ENCODE data around the gene FKBP2. TPM values are rescaled to one million over a fixed set of nuclear protein-coding genes. Genes with fewer than 3 reads are reported as not detected.
A peak's percentile ranks its signal among the peaks of the same experiment; 100 is the strongest.

FKBP2 gene
- polyA plus RNA-seq, 1 donor (not counting 4 experiments of a cell fraction or from before 2014, with no cell fraction given) = 40.3 TPM

DNA sequence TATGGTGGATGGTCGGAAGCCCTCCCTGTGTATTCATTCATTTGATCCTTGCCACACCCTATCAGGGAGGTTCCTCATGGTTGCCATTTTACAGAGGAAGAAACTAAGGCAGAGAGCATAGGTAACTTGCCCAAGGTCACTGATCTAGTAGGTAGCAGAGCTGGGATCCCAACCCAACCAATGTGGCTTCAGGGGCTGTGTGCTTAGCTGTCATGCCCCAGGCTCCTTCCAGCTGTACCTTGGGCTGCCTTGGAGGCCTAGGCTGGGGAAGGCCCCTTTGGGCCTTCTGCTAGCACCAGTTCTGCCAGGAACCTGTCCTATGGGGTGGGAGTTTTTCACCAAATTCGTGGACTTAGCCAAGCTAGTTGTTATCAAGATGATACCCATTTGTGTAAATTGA, 34.9 kb downstream of the FKBP2 start:
- H3K9me3 ChIP-seq (ENCODE audit: control insufficient read depth, low read depth, low read length) = no peaks in the 10 kb centered on the region
- no peak overlapping the region for H3K9ac ChIP-seq (ENCODE audit: control insufficient read depth, extremely low read depth, insufficient read depth, low read length)
- DNase-seq (ENCODE audit: low read depth, low spot score) (no peak), FAIRE-seq (no peak)
- dilution Hi-C loops (cut with MboI; ENCODE audit: extremely low pct_ligation_motif_present, low sequenced_read_pairs) = no loop called here
- H3K27ac ChIP-seq (ENCODE audit: control insufficient read depth, insufficient read depth, low read length) = no peak overlapping the region
- no peaks in the 10 kb centered on the region for H3K27me3 ChIP-seq (ENCODE audit: control insufficient read depth, extremely low read depth, insufficient read depth, low read length)
- no peak overlapping the region for H2AFZ ChIP-seq (ENCODE audit: control insufficient read depth, low read length)
- peaks cover 6 to 9% of the 10 kb centered on the region in 2 experiments for H3K36me3 ChIP-seq (ENCODE audit: control insufficient read depth in 2 of 2, extremely low read depth in 1 of 2, insufficient read depth in 2 of 2, low read length in 2 of 2)
- no peak overlapping the region for H3K4me3 ChIP-seq (ENCODE audit: control insufficient read depth in 2 of 3, extremely low read depth in 1 of 3, insufficient read depth in 2 of 3, low read depth in 1 of 3, low read length in 3 of 3)
- no peak for TF ChIP-seq EZH2 (IDR thresholded peaks at IDR 0.05; ENCODE audit: low read length)
- TF ChIP-seq, protein P1, sequence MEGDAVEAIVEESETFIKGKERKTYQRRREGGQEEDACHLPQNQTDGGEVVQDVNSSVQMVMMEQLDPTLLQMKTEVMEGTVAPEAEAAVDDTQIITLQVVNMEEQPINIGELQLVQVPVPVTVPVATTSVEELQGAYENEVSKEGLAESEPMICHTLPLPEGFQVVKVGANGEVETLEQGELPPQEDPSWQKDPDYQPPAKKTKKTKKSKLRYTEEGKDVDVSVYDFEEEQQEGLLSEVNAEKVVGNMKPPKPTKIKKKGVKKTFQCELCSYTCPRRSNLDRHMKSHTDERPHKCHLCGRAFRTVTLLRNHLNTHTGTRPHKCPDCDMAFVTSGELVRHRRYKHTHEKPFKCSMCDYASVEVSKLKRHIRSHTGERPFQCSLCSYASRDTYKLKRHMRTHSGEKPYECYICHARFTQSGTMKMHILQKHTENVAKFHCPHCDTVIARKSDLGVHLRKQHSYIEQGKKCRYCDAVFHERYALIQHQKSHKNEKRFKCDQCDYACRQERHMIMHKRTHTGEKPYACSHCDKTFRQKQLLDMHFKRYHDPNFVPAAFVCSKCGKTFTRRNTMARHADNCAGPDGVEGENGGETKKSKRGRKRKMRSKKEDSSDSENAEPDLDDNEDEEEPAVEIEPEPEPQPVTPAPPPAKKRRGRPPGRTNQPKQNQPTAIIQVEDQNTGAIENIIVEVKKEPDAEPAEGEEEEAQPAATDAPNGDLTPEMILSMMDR (optimal IDR thresholded peaks at IDR 0.05 in 1 of 3, IDR thresholded peaks at IDR 0.05 in 1 of 3, conservative IDR thresholded peaks at IDR 0.05 in 1 of 3; ENCODE audit: extremely low read depth in 1 of 3, insufficient read depth in 2 of 3, low read length in 3 of 3) = no peak
- H3K4me1 ChIP-seq (ENCODE audit: control insufficient read depth, extremely low read depth, insufficient read depth, low read length) = peaks cover 26% of the 10 kb centered on the region
- H3K4me2 ChIP-seq (ENCODE audit: control insufficient read depth, extremely low read depth, insufficient read depth, low read depth, low read length) = no peak overlapping the region
- peaks cover 7% of the 10 kb centered on the region for H3K79me2 ChIP-seq (ENCODE audit: control insufficient read depth, insufficient read depth, low read length)
- H4K20me1 ChIP-seq (ENCODE audit: control insufficient read depth, extremely low read depth, insufficient read depth, low read length) = no peaks in the 10 kb centered on the region
- no peaks in the 10 kb centered on the region for H3K9me1 ChIP-seq (ENCODE audit: control insufficient read depth, extremely low read depth, insufficient read depth, low read length)

- FAIRE-seq (peak; percentile 73), DNase-seq (ENCODE audit: low read depth, low spot score) (peak; percentile 89)
- H3K9me3 ChIP-seq (ENCODE audit: control insufficient read depth, low read depth, low read length) = no peaks in the 10 kb centered on the region
- H4K20me1 ChIP-seq (ENCODE audit: control insufficient read depth, extremely low read depth, insufficient read depth, low read length) = no peaks in the 10 kb centered on the region
- no peak overlapping the region for H3K4me3 ChIP-seq (ENCODE audit: control insufficient read depth in 2 of 3, extremely low read depth in 1 of 3, insufficient read depth in 2 of 3, low read depth in 1 of 3, low read length in 3 of 3)
- H3K36me3 ChIP-seq (ENCODE audit: control insufficient read depth in 2 of 2, extremely low read depth in 1 of 2, insufficient read depth in 2 of 2, low read length in 2 of 2) = peaks cover 8 to 9% of the 10 kb centered on the region in 2 experiments
- no peaks in the 10 kb centered on the region for H3K27me3 ChIP-seq (ENCODE audit: control insufficient read depth, extremely low read depth, insufficient read depth, low read length)
- peak overlapping the region; percentile 41 for H3K4me2 ChIP-seq (ENCODE audit: control insufficient read depth, extremely low read depth, insufficient read depth, low read depth, low read length)
- H3K79me2 ChIP-seq (ENCODE audit: control insufficient read depth, insufficient read depth, low read length) = peaks cover 7% of the 10 kb centered on the region
- peak overlapping the region; percentile 51 for H3K27ac ChIP-seq (ENCODE audit: control insufficient read depth, insufficient read depth, low read length)
- no peaks in the 10 kb centered on the region for H3K9me1 ChIP-seq (ENCODE audit: control insufficient read depth, extremely low read depth, insufficient read depth, low read length)
- H2AFZ ChIP-seq (ENCODE audit: control insufficient read depth, low read length) = no peak overlapping the region
- dilution Hi-C loops (cut with MboI; ENCODE audit: extremely low pct_ligation_motif_present, low sequenced_read_pairs) = no loop called here
- TF ChIP-seq, protein P1 (optimal IDR thresholded peaks at IDR 0.05 in 1 of 3, IDR thresholded peaks at IDR 0.05 in 1 of 3, conservative IDR thresholded peaks at IDR 0.05 in 1 of 3; ENCODE audit: extremely low read depth in 1 of 3, insufficient read depth in 2 of 3, low read length in 3 of 3) = no peak
- TF ChIP-seq EZH2 (IDR thresholded peaks at IDR 0.05; ENCODE audit: low read length) = no peak
- H3K4me1 ChIP-seq (ENCODE audit: control insufficient read depth, extremely low read depth, insufficient read depth, low read length) = peaks cover 20% of the 10 kb centered on the region
- H3K9ac ChIP-seq (ENCODE audit: control insufficient read depth, extremely low read depth, insufficient read depth, low read length) = no peak overlapping the region
Measured at GRCh38 chr11:64276653-64277431, 35.9 kb downstream of the FKBP2 start.

Data from keratinocyte (primary cell).